ENCODE measurements around the gene FAM117B. TPM values are rescaled to one million over a fixed set of nuclear protein-coding genes. Genes with fewer than 3 reads are reported as not detected.

The FAM117B gene
- total and polyA plus RNA-seq, 4 donors, result 0.65 to 3.4 (median 2.4) TPM

DNA sequence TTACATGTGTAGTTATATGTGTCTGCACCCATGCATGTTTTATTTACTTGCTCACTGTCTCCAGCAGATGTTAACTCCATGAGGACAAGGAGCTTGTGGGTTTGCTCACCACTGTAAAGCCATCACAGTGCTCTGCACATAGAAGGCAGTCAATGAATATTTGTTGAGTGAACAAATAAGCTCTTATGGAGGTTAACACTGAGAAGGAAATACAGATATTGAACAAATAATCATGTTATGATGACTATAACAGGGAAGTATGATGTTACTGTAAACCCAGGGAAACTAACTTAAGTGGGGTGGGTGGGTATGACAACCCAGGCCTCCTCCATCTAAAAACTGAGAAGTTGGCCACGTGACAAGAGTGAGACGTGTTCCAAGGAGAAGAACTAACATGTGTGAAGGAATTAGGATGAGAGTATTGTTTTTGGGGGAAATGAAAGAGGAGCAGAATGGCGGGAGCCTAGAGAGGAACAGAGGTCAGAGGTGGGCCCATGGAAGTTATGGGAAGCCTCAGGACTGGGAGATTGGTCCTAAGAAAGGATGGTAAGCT, 6.0 kb upstream of the FAM117B start:
- Histone ChIP-seq H3K27me3 (ENCODE audit: control insufficient read depth in 4 of 4, insufficient read depth in 4 of 4, low read length in 3 of 4) (no peaks in the 10 kb centered on the region), H3K4me1 (ENCODE audit: control insufficient read depth in 4 of 4, insufficient read depth in 4 of 4, low read length in 3 of 4) (no peaks in the 10 kb centered on the region), H3K27ac (ENCODE audit: low read depth in 1 of 2, low read length in 2 of 2) (no peak overlapping the region), H3K4me3 (ENCODE audit: low read depth in 1 of 3, low read length in 3 of 3) (no peak overlapping the region), H3K36me3 (ENCODE audit: control insufficient read depth in 4 of 4, insufficient read depth in 3 of 4, low read depth in 1 of 4, low read length in 3 of 4) (no peaks in the 10 kb centered on the region), H3K9me3 (ENCODE audit: control insufficient read depth in 4 of 4, low read length in 3 of 4) (no peaks in the 10 kb centered on the region), H3K9ac (ENCODE audit: low read depth in 1 of 2, low read length in 2 of 2) (no peak overlapping the region)
- no peak for DNase-seq (ENCODE audit: low spot score)
- TF ChIP-seq, protein P1, sequence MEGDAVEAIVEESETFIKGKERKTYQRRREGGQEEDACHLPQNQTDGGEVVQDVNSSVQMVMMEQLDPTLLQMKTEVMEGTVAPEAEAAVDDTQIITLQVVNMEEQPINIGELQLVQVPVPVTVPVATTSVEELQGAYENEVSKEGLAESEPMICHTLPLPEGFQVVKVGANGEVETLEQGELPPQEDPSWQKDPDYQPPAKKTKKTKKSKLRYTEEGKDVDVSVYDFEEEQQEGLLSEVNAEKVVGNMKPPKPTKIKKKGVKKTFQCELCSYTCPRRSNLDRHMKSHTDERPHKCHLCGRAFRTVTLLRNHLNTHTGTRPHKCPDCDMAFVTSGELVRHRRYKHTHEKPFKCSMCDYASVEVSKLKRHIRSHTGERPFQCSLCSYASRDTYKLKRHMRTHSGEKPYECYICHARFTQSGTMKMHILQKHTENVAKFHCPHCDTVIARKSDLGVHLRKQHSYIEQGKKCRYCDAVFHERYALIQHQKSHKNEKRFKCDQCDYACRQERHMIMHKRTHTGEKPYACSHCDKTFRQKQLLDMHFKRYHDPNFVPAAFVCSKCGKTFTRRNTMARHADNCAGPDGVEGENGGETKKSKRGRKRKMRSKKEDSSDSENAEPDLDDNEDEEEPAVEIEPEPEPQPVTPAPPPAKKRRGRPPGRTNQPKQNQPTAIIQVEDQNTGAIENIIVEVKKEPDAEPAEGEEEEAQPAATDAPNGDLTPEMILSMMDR (IDR thresholded peaks at IDR 0.05; ENCODE audit: low read depth, low read length, missing input control), result no peak
- no peak for TF ChIP-seq RXRA (IDR thresholded peaks at IDR 0.05)
- no peak for TF ChIP-seq HNF4A (conservative IDR thresholded peaks at IDR 0.05)
- no peak for TF ChIP-seq GABPA (IDR thresholded peaks at IDR 0.05 in 1 of 2, conservative IDR thresholded peaks at IDR 0.05 in 1 of 2)
- TF ChIP-seq, protein P2, sequence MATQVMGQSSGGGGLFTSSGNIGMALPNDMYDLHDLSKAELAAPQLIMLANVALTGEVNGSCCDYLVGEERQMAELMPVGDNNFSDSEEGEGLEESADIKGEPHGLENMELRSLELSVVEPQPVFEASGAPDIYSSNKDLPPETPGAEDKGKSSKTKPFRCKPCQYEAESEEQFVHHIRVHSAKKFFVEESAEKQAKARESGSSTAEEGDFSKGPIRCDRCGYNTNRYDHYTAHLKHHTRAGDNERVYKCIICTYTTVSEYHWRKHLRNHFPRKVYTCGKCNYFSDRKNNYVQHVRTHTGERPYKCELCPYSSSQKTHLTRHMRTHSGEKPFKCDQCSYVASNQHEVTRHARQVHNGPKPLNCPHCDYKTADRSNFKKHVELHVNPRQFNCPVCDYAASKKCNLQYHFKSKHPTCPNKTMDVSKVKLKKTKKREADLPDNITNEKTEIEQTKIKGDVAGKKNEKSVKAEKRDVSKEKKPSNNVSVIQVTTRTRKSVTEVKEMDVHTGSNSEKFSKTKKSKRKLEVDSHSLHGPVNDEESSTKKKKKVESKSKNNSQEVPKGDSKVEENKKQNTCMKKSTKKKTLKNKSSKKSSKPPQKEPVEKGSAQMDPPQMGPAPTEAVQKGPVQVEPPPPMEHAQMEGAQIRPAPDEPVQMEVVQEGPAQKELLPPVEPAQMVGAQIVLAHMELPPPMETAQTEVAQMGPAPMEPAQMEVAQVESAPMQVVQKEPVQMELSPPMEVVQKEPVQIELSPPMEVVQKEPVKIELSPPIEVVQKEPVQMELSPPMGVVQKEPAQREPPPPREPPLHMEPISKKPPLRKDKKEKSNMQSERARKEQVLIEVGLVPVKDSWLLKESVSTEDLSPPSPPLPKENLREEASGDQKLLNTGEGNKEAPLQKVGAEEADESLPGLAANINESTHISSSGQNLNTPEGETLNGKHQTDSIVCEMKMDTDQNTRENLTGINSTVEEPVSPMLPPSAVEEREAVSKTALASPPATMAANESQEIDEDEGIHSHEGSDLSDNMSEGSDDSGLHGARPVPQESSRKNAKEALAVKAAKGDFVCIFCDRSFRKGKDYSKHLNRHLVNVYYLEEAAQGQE (IDR thresholded peaks at IDR 0.05), result no peak
- TF ChIP-seq, protein P3, sequence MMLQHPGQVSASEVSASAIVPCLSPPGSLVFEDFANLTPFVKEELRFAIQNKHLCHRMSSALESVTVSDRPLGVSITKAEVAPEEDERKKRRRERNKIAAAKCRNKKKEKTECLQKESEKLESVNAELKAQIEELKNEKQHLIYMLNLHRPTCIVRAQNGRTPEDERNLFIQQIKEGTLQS (IDR thresholded peaks at IDR 0.05), result no peak
- TF ChIP-seq YY1 (IDR thresholded peaks at IDR 0.05), result no peak
- TF ChIP-seq NR2F2 (IDR thresholded peaks at IDR 0.05), result no peak
- no peak for TF ChIP-seq RAD21 (IDR thresholded peaks at IDR 0.05)
- no peak for TF ChIP-seq FOXA1 (IDR thresholded peaks at IDR 0.05)
- TF ChIP-seq, protein P4, sequence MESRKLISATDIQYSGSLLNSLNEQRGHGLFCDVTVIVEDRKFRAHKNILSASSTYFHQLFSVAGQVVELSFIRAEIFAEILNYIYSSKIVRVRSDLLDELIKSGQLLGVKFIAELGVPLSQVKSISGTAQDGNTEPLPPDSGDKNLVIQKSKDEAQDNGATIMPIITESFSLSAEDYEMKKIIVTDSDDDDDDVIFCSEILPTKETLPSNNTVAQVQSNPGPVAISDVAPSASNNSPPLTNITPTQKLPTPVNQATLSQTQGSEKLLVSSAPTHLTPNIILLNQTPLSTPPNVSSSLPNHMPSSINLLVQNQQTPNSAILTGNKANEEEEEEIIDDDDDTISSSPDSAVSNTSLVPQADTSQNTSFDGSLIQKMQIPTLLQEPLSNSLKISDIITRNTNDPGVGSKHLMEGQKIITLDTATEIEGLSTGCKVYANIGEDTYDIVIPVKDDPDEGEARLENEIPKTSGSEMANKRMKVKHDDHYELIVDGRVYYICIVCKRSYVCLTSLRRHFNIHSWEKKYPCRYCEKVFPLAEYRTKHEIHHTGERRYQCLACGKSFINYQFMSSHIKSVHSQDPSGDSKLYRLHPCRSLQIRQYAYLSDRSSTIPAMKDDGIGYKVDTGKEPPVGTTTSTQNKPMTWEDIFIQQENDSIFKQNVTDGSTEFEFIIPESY (IDR thresholded peaks at IDR 0.05), result no peak
- TF ChIP-seq EGR1 (IDR thresholded peaks at IDR 0.05; ENCODE audit: low read depth in 2 of 2), result no peak
- no peak for TF ChIP-seq FOXA2 (IDR thresholded peaks at IDR 0.05)
- no peak for TF ChIP-seq JUND (IDR thresholded peaks at IDR 0.05)
- TF ChIP-seq TAF1 (conservative IDR thresholded peaks at IDR 0.05), result no peak
- no peak for TF ChIP-seq HNF4G (IDR thresholded peaks at IDR 0.05)
- TF ChIP-seq, protein P5, sequence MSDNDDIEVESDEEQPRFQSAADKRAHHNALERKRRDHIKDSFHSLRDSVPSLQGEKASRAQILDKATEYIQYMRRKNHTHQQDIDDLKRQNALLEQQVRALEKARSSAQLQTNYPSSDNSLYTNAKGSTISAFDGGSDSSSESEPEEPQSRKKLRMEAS (IDR thresholded peaks at IDR 0.05), result no peak
- TF ChIP-seq SP1 (IDR thresholded peaks at IDR 0.05), result no peak
- 89% methylated on average over 3 of the region's 3 CpGs for WGBS
